IMR-90 (cell line): ENCODE data around the gene NOC2L.

Experiments used
- CEBPB ChIP-seq: IDR thresholded peaks from 2 replicates; pipeline ENCODE4 v1.6.1; 2012; ENCODE audit warnings: low read depth, low read length, improper control_type of control experiment
- CHD1 ChIP-seq: IDR thresholded peaks from 2 replicates; pipeline ENCODE4 v1.6.1; 2012; ENCODE audit warnings: low read depth, low read length, improper control_type of control experiment
- CTCF ChIP-seq: conservative IDR thresholded peaks from 2 replicates; pipeline ENCODE4 v1.5.1; 2012; ENCODE audit warnings: mild to moderate bottlenecking, low read depth, low read length, improper control_type of control experiment
- FOS ChIP-seq: fragments of 150-350 bp; IDR thresholded peaks from 2 replicates; pipeline ENCODE4 v1.6.1; 2016; ENCODE audit warnings: low read depth, low read length
- MAFK ChIP-seq: IDR thresholded peaks from 2 replicates; pipeline ENCODE4 v1.6.1; 2012; ENCODE audit warnings: low read depth, low read length, improper control_type of control experiment
- POLR2A ChIP-seq: IDR thresholded peaks from 2 replicates; pipeline ENCODE4 v1.6.1; 2012; ENCODE audit warnings: mild to moderate bottlenecking, low read depth, low read length
- RAD21 ChIP-seq: IDR thresholded peaks from 2 replicates; pipeline ENCODE4 v1.6.1; 2012; ENCODE audit warnings: low read length, improper control_type of control experiment
- RCOR1 ChIP-seq: IDR thresholded peaks from 2 replicates; pipeline ENCODE4 v1.6.1; 2012; ENCODE audit warnings: mild to moderate bottlenecking, low read length, improper control_type of control experiment; ENCODE audit not compliant: insufficient replicate concordance
- RFX5 ChIP-seq: IDR thresholded peaks from 2 replicates; pipeline ENCODE4 v1.8.0; 2012; ENCODE audit warnings: low read depth, mild to moderate bottlenecking, low read length, moderate library complexity
- SMC3 ChIP-seq: fragments of 150-350 bp; IDR thresholded peaks from 2 replicates; pipeline ENCODE4 v1.6.1; 2016; ENCODE audit warnings: low read depth, mild to moderate bottlenecking, antibody characterized with exemption, low read length, moderate library complexity

- TF ChIP-seq CTCF = no peak
- TF ChIP-seq POLR2A = no peak
- no peak for TF ChIP-seq FOS
- TF ChIP-seq RAD21 = no peak
- no peak for TF ChIP-seq CEBPB
- TF ChIP-seq RCOR1 = no peak
- TF ChIP-seq CHD1 = no peak
- TF ChIP-seq SMC3 = no peak
- TF ChIP-seq MAFK = no peak
- no peak for TF ChIP-seq RFX5
Observed at GRCh38 chr1:929712-930632, 29.1 kb downstream of the NOC2L start.
